ENCODE data around the gene HSD11B2. TPM values are rescaled to one million over a fixed set of nuclear protein-coding genes. Genes with fewer than 3 reads are reported as not detected.

The HSD11B2 gene
- total and polyA plus RNA-seq, 2 of the 4 experiments (the other 2 are of a cell fraction) = 0.26 TPM; not detected in 1

- H3K4ac ChIP-seq (ENCODE audit: low read depth, low read length) = no peak overlapping the region
- H3K4me3 ChIP-seq (ENCODE audit: insufficient read depth, low read depth, low read length) = no peak overlapping the region
- no peak overlapping the region for H3K9ac ChIP-seq (ENCODE audit: low read depth, low read length)
- H2BK120ac ChIP-seq (ENCODE audit: low read depth, low read length) = no peak overlapping the region
- H3K56ac ChIP-seq (ENCODE audit: extremely low read depth, insufficient read depth, low read length) = no peak overlapping the region
- no peak overlapping the region for H4K8ac ChIP-seq (ENCODE audit: low read depth in 2 of 2, low read length in 2 of 2)
- peaks cover under 1% of the 10 kb centered on the region; the same call in 1 of the 2 replicates for H3K9me1 ChIP-seq (ENCODE audit: insufficient read depth, low read length)
- no peak overlapping the region for H2BK5ac ChIP-seq (ENCODE audit: low read depth, low read length, poor library complexity, severe bottlenecking)
- BruUV-seq (replicated peaks) = no TSS peak
- H3K36me3 ChIP-seq (ENCODE audit: control insufficient read depth, insufficient read depth, low read length) = no peaks in the 10 kb centered on the region
- peak overlapping the region; percentile 20 for H2AK9ac ChIP-seq (replicated peaks; ENCODE audit: low read depth, low read length, poor library complexity)
- no peak overlapping the region for H2AK5ac ChIP-seq (ENCODE audit: low read depth, low read length)
- no peak overlapping the region for H3K4me2 ChIP-seq (ENCODE audit: low read depth, low read length)
- no peaks in the 10 kb centered on the region for H3K79me1 ChIP-seq (ENCODE audit: low read depth in 1 of 2, low read length in 2 of 2)
- H2BK15ac ChIP-seq (ENCODE audit: low read depth, low read length) = no peak overlapping the region
- no peaks in the 10 kb centered on the region for H3K9me3 ChIP-seq (ENCODE audit: control insufficient read depth, insufficient read depth, low read length)
- 86% methylated on average over 6 of the region's 8 CpGs; no CpG with 5 or more reads in 1 of the 2 experiments for WGBS, 2 experiments (ENCODE audit: extremely low coverage in 2 of 2, insufficient read length in 1 of 2)
- no peak overlapping the region for H2BK20ac ChIP-seq (ENCODE audit: low read depth, low read length)
- DNase-seq = no peak
- TF ChIP-seq MAFK (IDR thresholded peaks at IDR 0.05; ENCODE audit: low read depth, low read length) (no peak), RFX5 (IDR thresholded peaks at IDR 0.05; ENCODE audit: low read depth, low read length) (no peak), CTCF (conservative IDR thresholded peaks at IDR 0.05; ENCODE audit: low read depth, low read length) (no peak), CHD1 (IDR thresholded peaks at IDR 0.05; ENCODE audit: low read depth, low read length) (no peak), RCOR1 (IDR thresholded peaks at IDR 0.05; ENCODE audit: insufficient replicate concordance, low read length) (no peak), POLR2A (IDR thresholded peaks at IDR 0.05; ENCODE audit: low read depth, low read length) (no peak), FOS (IDR thresholded peaks at IDR 0.05; ENCODE audit: low read depth, low read length) (no peak), NFE2L2 (IDR thresholded peaks at IDR 0.05; ENCODE audit: low read depth, low read length) (no peak), BHLHE40 (IDR thresholded peaks at IDR 0.05; ENCODE audit: low read depth, low read length) (no peak), USF2 (IDR thresholded peaks at IDR 0.05; ENCODE audit: low read depth, low read length) (no peak), CEBPB (IDR thresholded peaks at IDR 0.05; ENCODE audit: low read depth, low read length) (no peak), RAD21 (IDR thresholded peaks at IDR 0.05; ENCODE audit: low read length) (no peak), ELK1 (IDR thresholded peaks at IDR 0.05; ENCODE audit: borderline replicate concordance, low read depth, low read length) (no peak), MXI1 (IDR thresholded peaks at IDR 0.05; ENCODE audit: borderline replicate concordance, low read depth, low read length) (no peak), MAZ (IDR thresholded peaks at IDR 0.05; ENCODE audit: borderline replicate concordance, low read depth, low read length) (no peak), SMC3 (IDR thresholded peaks at IDR 0.05; ENCODE audit: low read depth, low read length) (no peak)
- no peak overlapping the region for H3K27ac ChIP-seq (ENCODE audit: insufficient read depth, low read length)
- in situ Hi-C loops (cut with MboI; ENCODE audit: low sequenced_read_pairs) (no loop called here), intact Hi-C loops (cut with micrococcal nuclease) (no loop called here), dilution Hi-C loops (cut with HindIII; ENCODE audit: low sequenced_read_pairs, unreplicated experiment) (no loop called here)
- no peak overlapping the region for H4K91ac ChIP-seq (ENCODE audit: insufficient read depth, low read depth, low read length)
- H4K5ac ChIP-seq (ENCODE audit: low read depth, low read length) = no peak overlapping the region
- no peak overlapping the region for H3K14ac ChIP-seq (replicated peaks; ENCODE audit: low read depth, low read length)
- H3K4me1 ChIP-seq (ENCODE audit: control insufficient read depth, insufficient read depth, low read length) = no peaks in the 10 kb centered on the region
- H3K18ac ChIP-seq (ENCODE audit: low read depth, low read length) = no peak overlapping the region
- no peaks in the 10 kb centered on the region for H4K20me1 ChIP-seq (ENCODE audit: insufficient read depth, low read length)
- ChIA-PET POLR2A (ENCODE audit: unreplicated experiment) (no interaction called here), CTCF (no interaction called here)
- ATAC-seq (ENCODE audit: low read depth) = no peak
- H3K23ac ChIP-seq (ENCODE audit: low read depth, low read length) = no peak overlapping the region
- peaks cover 25% of the 10 kb centered on the region for H3K27me3 ChIP-seq (ENCODE audit: control insufficient read depth, insufficient read depth, low read length)
- no peak overlapping the region for H2AFZ ChIP-seq (replicated peaks; ENCODE audit: low read length, poor library complexity)
Observed at GRCh38 chr16:67387479-67388079, 43.3 kb upstream of the HSD11B2 start.

All from IMR-90 (cell line).